Activated CD4-positive, alpha-beta T cell treated with anti-CD3 and anti-CD28 coated beads, Interleukin-2, amount 10 ng/mL, durations not matched to agents 24 days and 14 days (primary cell): ENCODE data around the gene COL4A2. TPM values are rescaled to one million over a fixed set of nuclear protein-coding genes. Genes with fewer than 3 reads are reported as not detected.
"Not testable (repeated sequence)": the region's sequence is repeated elsewhere in the genome, so short reads cannot be mapped to it uniquely, and the experiment has no call there.

ENCODE experiments used
- DNase-seq: peaks from one replicate; pipeline ENCODE4 v3.0.0; 2022
- H3K27ac Mint-ChIP-seq: one replicate; pipeline ENCODE4 v1.8.0; 2022; ENCODE audit warnings: mild to moderate bottlenecking, mixed read lengths
- H3K27me3 Mint-ChIP-seq: one replicate; pipeline ENCODE4 v1.8.0; 2022; ENCODE audit warnings: mixed read lengths
- H3K36me3 Mint-ChIP-seq: one replicate; pipeline ENCODE4 v1.8.0; 2022; ENCODE audit warnings: low read depth, mild to moderate bottlenecking, mixed read lengths
- H3K4me1 Mint-ChIP-seq: one replicate; pipeline ENCODE4 v1.8.0; 2021; ENCODE audit warnings: mixed read lengths
- H3K4me3 Mint-ChIP-seq: one replicate; pipeline ENCODE4 v1.8.0; 2022; ENCODE audit warnings: mild to moderate bottlenecking, moderate library complexity, mixed read lengths
- H3K9me3 Mint-ChIP-seq: one replicate; pipeline ENCODE4 v1.8.0; 2021; ENCODE audit warnings: mixed read lengths
- intact Hi-C: fragments of 100-400 bp; cut with micrococcal nuclease; formaldehyde crosslinking; loops from one replicate; pipeline ENCODE4 v1.15.1; 2023
- total RNA-seq: library from RNA; stranded (reverse); gene quantifications from 2 replicates; pipeline ENCODE4 v1.2.3, GENCODE V29; 2022

The COL4A2 gene
- total RNA-seq, 1 donor from 2014 or later: not detected

- peaks cover 5% of the 10 kb centered on the region for H3K27me3 Mint-ChIP-seq
- no peak overlapping the region for H3K4me3 Mint-ChIP-seq
- intact Hi-C loops: no loop called here
- peaks cover 1% of the 10 kb centered on the region for H3K4me1 Mint-ChIP-seq
- no peak for DNase-seq
- no peaks in the 10 kb centered on the region for H3K36me3 Mint-ChIP-seq
- H3K27ac Mint-ChIP-seq: no peak overlapping the region
- peaks cover 20% of the 10 kb centered on the region for H3K9me3 Mint-ChIP-seq
These were observed 75.7 kb downstream of the COL4A2 start for GRCh38 chr13:110382830-110383229.

- intact Hi-C loops: no loop called here
- Mint-ChIP-seq H3K27ac (no peak overlapping the region), H3K9me3 (peaks cover 5% of the 10 kb centered on the region), H3K36me3 (no peaks in the 10 kb centered on the region), H3K27me3 (peaks cover 29% of the 10 kb centered on the region), H3K4me1 (peaks cover 2% of the 10 kb centered on the region), H3K4me3 (no peak overlapping the region)
- DNase-seq: peak; percentile 66
These were observed 80.5 kb downstream of the COL4A2 start for GRCh38 chr13:110387451-110388107.

DNA sequence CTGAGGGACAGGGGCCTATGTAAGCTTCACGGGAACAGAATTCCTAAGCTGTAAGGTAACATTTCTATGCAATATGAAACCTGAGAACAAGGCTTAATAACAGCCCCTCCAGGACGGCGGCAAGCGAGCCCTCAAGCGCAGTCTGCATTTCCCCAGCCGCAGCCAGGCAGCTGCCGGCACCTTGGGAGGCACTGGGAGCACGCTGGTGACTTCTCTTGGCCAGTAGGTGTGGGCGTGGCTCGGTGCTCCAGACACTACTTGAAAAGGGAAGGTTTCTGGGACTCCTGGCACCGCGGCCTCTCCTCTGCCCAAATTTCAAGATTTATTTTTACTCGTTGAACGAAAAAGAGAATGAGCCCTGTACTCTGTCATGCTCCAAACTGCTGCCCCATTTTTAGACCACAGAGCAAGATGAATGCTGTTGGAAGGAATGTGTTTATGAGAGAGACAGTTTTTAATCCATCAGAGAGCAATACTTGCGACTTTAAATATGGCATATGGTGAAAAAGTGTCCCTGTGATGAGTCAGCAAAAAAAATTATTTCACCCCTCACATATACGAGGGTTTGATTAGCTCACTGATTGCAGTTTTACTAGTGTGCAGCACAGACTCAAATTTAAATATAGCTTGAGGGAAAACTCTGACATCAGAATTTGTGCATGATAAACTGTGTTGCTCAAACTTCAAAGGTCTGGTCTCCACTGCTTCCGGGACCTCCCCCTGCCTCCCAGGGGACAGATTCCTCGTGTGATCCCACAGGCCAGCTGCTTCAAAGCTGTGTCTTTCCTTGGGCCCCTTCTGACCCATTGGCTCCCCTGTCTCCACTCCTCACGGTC lies 81.2 kb downstream of the COL4A2 start:
- Mint-ChIP-seq H3K4me3 (no peak overlapping the region), H3K36me3 (no peaks in the 10 kb centered on the region), H3K4me1 (peaks cover 2% of the 10 kb centered on the region), H3K27ac (no peak overlapping the region), H3K9me3 (peaks cover 5% of the 10 kb centered on the region), H3K27me3 (peaks cover 32% of the 10 kb centered on the region)
- DNase-seq: no peak
- intact Hi-C loops: no loop called here

DNA sequence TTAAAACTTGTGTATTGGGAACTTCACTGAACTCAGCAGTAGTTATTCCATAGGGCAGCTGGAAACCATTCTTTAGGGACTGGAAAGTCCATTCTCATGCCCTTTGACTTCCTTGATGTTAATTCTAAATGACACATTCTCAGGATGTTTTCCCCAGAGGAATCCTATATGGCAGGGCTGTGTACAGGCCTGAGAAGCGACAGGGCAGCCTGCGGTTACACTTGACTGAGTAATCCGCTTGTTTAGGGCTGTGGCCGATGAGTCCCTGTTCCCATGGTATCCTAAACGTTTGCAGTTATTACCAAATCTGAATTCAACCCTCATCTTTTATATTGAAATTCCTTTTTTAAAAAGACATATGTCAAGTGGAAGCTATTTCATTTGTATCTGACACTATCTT lies 83.5 kb downstream of the COL4A2 start:
- Mint-ChIP-seq H3K36me3 (no peaks in the 10 kb centered on the region), H3K4me3 (no peak overlapping the region), H3K27ac (no peak overlapping the region), H3K27me3 (peaks cover 38% of the 10 kb centered on the region), H3K4me1 (peaks cover 2% of the 10 kb centered on the region), H3K9me3 (no peaks in the 10 kb centered on the region)
- intact Hi-C loops: no loop called here
- DNase-seq: no peak

DNA sequence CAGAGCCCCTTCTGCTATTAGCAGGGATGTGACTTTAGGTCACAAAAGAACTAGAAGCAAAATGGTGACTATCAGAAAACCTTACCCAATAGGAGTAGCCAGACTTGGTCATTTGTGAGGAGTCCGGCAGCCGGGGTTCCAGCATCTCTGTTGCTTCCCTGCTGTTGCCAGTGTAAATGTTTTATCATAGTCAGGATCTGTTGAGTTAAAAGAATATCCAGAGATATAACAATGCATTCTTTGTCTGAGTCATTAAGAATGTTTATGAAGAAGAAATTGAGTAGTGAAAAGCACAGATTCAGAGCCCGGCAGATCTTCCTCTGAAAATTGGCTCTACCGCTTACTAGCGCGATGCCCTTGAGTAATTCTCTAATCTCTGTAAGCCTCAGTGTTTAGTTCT lies 84.2 kb downstream of the COL4A2 start:
- intact Hi-C loops: no loop called here
- Mint-ChIP-seq H3K36me3 (no peaks in the 10 kb centered on the region), H3K4me3 (no peak overlapping the region), H3K27me3 (peaks cover 38% of the 10 kb centered on the region), H3K27ac (no peak overlapping the region), H3K4me1 (peaks cover 2% of the 10 kb centered on the region), H3K9me3 (no peaks in the 10 kb centered on the region)
- DNase-seq: no peak

DNA sequence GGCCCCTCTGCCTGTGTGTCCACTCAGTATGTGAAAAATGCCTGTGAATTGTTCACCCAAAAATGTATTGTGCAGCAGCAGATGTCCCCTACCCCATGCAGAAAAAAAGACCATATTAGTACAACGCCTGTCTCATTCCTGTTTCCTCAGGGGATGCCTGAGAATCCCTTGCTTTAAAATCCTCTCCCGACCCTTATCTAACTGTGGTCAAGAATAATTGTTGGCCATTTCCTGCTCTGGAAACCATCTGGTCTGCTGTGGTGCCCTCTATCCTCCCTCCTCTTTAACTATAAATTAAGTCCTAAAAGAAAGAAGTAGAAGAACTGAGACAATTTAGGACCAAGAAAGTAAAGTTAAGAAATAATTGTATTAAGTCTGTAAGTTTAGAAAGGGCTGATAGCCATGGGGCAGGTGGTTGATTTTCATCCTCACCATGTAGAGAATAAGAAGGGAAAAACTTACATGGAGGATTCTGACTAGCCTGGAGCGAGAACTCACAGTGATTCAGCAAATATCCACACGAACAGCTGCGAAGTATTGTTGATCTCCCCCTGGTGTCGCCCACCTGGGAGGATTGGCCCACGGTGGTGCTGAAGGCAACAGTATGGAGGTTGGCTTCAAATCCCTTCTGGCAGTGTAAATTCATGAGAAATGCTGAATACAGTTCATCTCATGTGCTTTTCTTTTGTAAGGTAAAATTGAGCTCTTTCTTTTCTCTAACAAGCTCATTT lies 85.6 kb downstream of the COL4A2 start:
- Mint-ChIP-seq H3K27ac (no peak overlapping the region), H3K36me3 (no peaks in the 10 kb centered on the region), H3K27me3 (peaks cover 49% of the 10 kb centered on the region), H3K4me1 (peaks cover 2% of the 10 kb centered on the region), H3K4me3 (no peak overlapping the region), H3K9me3 (no peaks in the 10 kb centered on the region)
- intact Hi-C loops: no loop called here
- DNase-seq: no peak

GRCh38 chr13:110393761-110394160 lies 86.7 kb downstream of the COL4A2 start:
- peaks cover 50% of the 10 kb centered on the region for H3K27me3 Mint-ChIP-seq
- DNase-seq: no peak
- no peaks in the 10 kb centered on the region for H3K9me3 Mint-ChIP-seq
- no peak overlapping the region for H3K27ac Mint-ChIP-seq
- H3K4me3 Mint-ChIP-seq: no peak overlapping the region
- H3K4me1 Mint-ChIP-seq: no peaks in the 10 kb centered on the region
- intact Hi-C loops: no loop called here
- no peaks in the 10 kb centered on the region for H3K36me3 Mint-ChIP-seq

- Mint-ChIP-seq H3K9me3 (no peaks in the 10 kb centered on the region), H3K4me3 (no peak overlapping the region), H3K4me1 (no peaks in the 10 kb centered on the region), H3K27ac (no peak overlapping the region), H3K27me3 (peaks cover 50% of the 10 kb centered on the region), H3K36me3 (no peaks in the 10 kb centered on the region)
- DNase-seq: no peak
- intact Hi-C loops: no loop called here
These were observed 87.3 kb downstream of the COL4A2 start for GRCh38 chr13:110394371-110394841.

- DNase-seq, H3K4me3 Mint-ChIP-seq, H3K27ac Mint-ChIP-seq, H3K4me1 Mint-ChIP-seq, H3K36me3 Mint-ChIP-seq, H3K9me3 Mint-ChIP-seq, intact Hi-C loops: not testable (repeated sequence)
- peaks cover 58% of the 10 kb centered on the region for H3K27me3 Mint-ChIP-seq
These were observed 88.5 kb downstream of the COL4A2 start for GRCh38 chr13:110395616-110396015.

GRCh38 chr13:110396476-110396875 lies 89.4 kb downstream of the COL4A2 start:
- intact Hi-C loops: no loop called here
- no peaks in the 10 kb centered on the region for H3K9me3 Mint-ChIP-seq
- H3K4me3 Mint-ChIP-seq: no peak overlapping the region
- no peaks in the 10 kb centered on the region for H3K4me1 Mint-ChIP-seq
- no peak for DNase-seq
- H3K27me3 Mint-ChIP-seq: peaks cover 62% of the 10 kb centered on the region
- no peak overlapping the region for H3K27ac Mint-ChIP-seq
- no peaks in the 10 kb centered on the region for H3K36me3 Mint-ChIP-seq

GRCh38 chr13:110396913-110397381 lies 89.9 kb downstream of the COL4A2 start:
- intact Hi-C loops: no loop called here
- Mint-ChIP-seq H3K4me1 (no peaks in the 10 kb centered on the region), H3K27me3 (peaks cover 63% of the 10 kb centered on the region), H3K27ac (no peak overlapping the region), H3K9me3 (no peaks in the 10 kb centered on the region), H3K36me3 (no peaks in the 10 kb centered on the region), H3K4me3 (no peak overlapping the region)
- no peak for DNase-seq

DNA sequence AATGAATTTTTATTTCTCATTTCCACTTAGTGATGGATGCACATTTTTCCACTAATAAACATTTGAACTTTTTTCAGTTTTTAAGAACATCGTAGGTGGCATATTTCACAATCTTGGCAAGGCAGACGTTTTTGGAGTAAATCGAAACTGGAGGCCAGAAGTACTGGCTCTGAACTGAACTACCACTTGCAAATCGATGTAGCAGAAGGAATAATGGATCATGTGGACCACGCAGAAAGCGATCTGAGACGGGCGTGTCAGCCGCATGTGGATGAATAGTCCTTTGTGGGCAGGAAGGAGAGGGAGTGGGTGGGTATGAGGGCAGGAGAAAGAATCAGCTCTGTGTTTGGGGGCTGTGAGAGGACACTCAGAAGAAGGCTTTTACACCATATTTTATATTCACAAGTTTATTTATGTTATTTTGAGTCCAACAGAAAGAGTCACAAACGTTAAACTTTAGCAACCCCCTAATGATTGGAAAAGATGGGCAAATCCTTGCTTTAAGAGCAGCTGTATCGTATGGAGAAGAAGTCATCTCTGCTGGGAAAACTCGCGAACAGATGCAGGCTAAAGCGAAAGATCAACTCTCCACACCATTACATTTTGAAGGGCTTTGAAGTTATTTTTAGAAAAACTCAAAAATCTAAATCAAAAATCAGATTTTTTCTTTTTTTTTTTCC lies 90.5 kb downstream of the COL4A2 start:
- Mint-ChIP-seq H3K4me3 (no peak overlapping the region), H3K4me1 (no peaks in the 10 kb centered on the region), H3K36me3 (no peaks in the 10 kb centered on the region), H3K27me3 (peaks cover 59% of the 10 kb centered on the region), H3K9me3 (no peaks in the 10 kb centered on the region), H3K27ac (no peak overlapping the region)
- DNase-seq: no peak
- intact Hi-C loops: no loop called here

DNA sequence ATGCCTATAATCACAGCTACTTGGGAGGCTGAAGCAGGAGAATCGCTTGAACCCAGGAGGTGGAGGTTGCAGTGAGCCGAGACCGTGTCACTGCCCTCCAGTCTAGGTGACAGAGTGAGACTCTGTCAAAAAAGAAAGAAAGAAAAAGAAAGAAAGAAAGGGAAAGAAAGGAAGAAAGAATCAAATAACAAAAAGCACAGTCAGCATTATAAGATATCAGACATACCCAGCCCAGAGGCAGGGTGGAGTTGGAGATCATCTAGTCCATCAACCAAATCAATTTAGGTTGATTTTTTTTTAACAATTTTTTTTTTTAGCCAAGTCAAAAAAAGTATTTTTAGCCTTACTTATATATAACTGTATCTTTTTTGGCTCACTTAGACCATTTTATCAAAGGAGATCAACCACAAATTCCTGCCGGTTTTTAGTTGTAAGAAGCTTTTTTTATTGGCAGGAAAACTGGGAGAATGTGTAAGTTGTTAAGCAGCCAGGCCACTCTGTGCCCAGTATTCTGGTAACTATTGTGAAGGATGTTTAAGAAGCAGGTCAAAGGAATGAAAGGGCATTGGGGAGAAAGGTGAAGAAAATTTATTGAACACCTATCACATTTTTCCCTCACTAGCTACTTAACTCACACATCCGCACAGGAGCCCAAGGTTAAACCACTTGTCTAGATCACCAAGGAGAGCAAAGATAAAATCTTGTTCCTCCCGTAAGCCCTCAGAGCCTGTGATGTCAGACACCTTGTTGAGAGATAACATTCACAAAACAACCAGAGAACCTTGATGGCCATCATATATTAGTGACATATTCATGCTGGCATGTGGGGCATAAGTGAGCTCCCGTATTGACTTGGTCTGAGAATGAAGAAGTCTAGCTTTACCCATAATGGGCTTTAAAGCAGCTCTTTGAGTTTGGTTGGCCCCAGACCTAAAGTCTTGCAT lies 91.8 kb downstream of the COL4A2 start:
- no peak overlapping the region for H3K4me3 Mint-ChIP-seq
- intact Hi-C loops: no loop called here
- no peaks in the 10 kb centered on the region for H3K9me3 Mint-ChIP-seq
- H3K27me3 Mint-ChIP-seq: peaks cover 65% of the 10 kb centered on the region
- no peak for DNase-seq
- no peaks in the 10 kb centered on the region for H3K36me3 Mint-ChIP-seq
- no peak overlapping the region for H3K27ac Mint-ChIP-seq
- H3K4me1 Mint-ChIP-seq: no peaks in the 10 kb centered on the region
